HG02588 (cell line): ENCODE measurements around the gene SH3RF3.
"Not testable (repeated sequence)": the region's sequence is repeated elsewhere in the genome, so short reads cannot be mapped to it uniquely, and the experiment has no call there.

Experiments
- ATAC-seq: cut with Tn5 transposase; IDR thresholded peaks from one replicate; pipeline ENCODE4 v1.9.1; 2021; ENCODE audit warnings: mild to moderate bottlenecking, moderate library complexity; ENCODE audit not compliant: unreplicated experiment

The SH3RF3 gene

DNA sequence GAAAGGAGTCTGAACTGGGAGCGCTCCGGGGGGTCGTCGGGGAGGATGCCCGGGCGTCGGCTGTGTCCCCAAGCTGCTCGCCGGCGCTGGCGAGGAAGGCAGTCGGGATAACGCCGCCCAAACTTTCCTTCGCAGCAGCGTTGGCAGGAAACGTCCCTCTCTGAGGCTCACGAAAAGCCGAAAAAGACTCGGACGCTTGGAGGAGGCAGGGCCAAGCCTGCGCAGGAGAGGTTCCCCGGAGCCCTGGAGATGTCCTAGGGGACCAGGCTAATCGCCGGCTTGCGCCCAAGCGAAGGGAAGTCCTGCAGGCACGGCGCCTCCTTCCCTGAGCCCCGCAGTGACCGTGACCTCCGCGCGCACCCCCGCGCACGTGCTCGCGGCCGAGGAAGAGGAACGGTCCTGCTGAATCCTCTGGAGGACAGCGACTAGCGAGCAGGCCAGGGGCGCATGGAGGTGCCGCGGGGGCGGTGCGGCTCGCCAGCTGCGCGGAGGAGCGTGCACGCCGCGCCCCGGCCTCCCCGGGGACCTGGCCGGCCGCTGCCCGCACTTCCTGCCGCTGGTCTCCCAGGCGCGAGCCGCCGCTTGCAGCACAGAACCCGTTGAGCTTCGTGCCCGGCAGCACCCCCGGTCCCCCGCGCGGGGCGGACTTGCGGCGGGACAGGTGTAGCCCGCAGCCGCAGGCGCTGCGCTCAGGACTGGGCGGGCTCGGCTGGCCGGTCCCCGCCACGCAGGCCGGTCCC is at the start of gene SH3RF3:
TSS of gene SH3RF3 (plus strand) at position 590 of the 740 bp plus-strand sequence.
- no peak for ATAC-seq

DNA sequence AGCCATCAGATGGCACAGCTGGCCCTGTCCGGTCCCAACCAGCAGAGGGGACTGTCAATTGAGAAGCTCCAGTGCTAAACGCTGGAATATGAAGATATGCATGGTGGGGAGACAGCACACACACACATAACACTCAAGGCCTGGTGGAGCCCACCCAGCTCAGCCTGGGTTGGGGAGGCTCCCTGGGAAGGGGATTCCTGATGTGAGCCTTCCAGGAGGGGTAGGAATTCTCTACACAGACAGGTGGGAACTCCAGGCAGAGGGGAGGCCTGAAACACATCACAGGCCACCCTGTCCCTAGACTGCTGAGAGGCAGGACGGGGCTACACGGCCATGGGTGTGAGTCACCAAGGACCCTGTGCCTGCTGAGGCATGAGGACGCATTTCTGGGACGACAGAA is 49.4 kb upstream of the SH3RF3 start:
- ATAC-seq, result no peak

GRCh38 chr2:109080109-109080508 is 48.9 kb upstream of the SH3RF3 start:
- no peak for ATAC-seq

- ATAC-seq, result no peak
These were observed 48.2 kb upstream of the SH3RF3 start for GRCh38 chr2:109080757-109081156.

- no peak for ATAC-seq
These were observed 47.6 kb upstream of the SH3RF3 start for GRCh38 chr2:109081374-109081773.

DNA sequence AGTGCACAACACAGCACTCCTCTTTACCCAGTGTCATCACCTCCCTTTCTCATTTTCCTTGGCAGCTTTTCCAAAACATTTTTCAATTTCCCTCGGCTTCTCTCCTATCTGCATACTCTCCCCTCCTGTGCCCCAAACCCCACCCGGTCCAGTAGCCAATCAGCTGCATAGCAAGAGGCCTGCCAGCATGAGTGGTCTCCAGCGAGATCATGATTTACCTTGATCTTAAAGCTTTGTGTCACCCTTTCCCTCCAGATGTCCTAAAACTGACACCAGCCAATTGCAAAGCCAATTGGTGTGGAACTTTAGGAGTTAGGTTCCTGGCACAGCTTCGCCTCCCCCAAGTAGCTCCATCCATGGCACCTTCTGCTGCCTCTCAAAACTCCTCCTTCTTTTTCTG is 45.2 kb upstream of the SH3RF3 start:
- ATAC-seq, result no peak

- ATAC-seq, result no peak
These were observed 44.7 kb upstream of the SH3RF3 start for GRCh38 chr2:109084341-109084740.

DNA sequence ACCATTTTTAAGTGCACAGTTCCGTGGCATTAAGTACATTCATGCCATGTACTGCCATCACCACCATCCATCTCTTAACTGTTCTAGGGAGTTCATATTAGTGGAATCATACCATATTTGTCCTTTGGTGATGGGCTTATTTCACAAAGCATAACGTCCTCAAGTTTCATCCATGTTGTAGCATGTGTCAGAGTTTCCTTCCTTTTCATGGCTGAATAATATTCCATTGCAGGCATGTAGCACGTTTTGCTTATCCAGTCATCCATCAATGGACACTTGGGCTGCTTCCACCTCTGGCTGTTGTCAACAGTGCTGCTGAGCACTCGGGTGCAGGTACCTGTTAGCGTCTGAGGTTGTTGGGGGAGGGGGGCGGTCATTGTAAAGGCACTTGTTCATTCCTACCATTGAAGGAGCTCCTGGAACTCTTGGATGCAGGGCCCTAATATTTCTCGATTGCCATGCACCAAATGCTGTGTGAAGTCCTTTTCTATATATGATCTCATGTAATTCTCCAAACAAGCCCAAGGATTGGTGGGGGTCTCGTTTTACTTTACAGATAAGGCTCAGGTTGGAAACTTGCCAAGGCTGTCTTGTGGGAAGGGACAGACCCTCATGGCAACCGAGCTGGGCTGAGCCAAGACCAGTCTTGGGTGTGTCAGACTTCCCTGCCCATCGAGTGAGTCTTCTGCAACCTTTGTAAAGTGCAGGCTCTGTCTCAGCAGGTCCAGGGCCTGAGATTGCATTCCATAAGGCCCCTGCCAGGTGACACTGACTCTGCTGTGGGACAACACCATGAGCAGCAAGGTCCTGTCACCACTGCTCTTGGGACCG is 42.9 kb upstream of the SH3RF3 start:
- ATAC-seq, result no peak

GRCh38 chr2:109086743-109087020 is 42.3 kb upstream of the SH3RF3 start:
- no peak for ATAC-seq

DNA sequence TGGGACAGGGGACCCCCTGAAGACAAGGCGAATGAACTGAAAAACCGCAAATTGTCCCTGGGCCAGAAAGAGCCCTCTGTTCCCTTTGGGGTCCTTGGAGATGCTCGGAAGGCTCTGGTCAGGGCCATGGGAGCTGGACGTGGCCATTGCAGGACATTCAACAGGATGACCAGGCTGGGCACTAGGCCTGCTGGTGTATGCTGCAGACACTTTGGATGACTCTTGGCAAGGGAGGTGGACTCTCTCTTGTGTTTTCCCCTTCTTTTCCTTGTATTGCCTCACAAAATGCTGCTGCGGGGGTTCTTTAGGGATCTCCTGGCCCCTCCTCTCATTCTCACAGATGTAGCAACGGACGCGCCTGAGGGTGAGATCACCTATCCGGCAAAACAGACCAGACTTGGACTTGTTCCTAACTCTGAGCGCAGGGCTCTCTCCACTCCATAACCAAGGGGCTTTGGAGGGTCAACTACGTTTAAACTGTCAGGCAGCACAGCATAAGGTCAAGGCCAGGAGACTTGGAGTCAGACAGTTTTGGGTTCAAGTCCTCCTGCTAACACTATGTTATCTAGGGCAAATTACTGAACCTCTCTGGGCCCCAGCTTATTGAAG is 41.8 kb upstream of the SH3RF3 start:
- ATAC-seq, result no peak

DNA sequence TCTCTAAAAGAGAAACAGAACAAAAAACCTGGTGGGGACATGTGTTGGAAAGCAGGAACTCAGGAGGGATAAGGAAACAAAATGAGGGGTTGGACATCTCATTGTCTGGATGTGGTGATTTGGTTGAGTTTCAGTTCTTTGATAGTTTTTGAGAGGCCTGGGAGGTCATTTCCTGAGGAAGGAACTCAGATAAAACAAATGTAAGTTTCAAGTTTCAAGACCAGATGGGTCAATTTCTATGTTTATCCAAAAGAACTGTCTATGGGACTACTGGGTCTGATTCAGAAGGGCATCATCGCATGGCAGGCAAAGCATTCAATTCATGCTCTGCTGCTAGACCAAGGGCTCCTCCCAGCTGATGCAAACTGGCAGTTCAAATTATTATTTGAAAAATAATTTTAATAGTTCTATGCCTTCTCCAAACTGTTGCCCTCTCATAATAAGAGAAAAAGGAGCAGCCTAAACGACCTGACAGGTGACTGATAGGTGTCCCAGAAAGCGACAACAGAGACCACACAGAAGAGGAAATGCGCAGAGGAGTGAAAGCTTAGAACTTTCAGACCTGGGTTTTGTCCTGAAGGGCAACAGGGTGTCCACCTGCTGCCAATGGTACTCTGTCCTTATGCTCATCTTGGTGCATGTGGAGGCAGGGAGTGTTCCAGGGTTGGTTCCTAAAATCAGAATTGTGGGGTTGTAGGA is 39.3 kb upstream of the SH3RF3 start:
- no peak for ATAC-seq

GRCh38 chr2:109091526-109091925 is 37.5 kb upstream of the SH3RF3 start:
- no peak for ATAC-seq

DNA sequence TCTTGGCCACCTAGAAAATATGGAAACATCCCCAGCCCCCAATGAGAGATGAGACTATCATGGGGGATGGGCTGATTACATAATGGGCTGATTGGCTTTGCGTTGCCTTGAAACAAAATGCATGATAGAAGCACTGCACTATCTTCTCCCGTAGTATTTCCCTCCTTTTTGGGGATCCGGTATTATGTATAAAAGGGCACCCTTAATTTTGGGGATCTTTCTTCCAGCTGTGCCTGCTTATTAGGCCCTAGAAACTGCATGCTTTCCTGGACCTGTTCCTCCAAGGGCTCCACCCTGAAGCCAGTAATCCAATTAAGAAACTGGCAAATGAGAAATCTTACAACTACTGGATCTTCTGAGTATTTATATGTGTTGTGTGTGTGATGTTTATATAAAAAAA is 34.9 kb upstream of the SH3RF3 start:
- ATAC-seq, result no peak

DNA sequence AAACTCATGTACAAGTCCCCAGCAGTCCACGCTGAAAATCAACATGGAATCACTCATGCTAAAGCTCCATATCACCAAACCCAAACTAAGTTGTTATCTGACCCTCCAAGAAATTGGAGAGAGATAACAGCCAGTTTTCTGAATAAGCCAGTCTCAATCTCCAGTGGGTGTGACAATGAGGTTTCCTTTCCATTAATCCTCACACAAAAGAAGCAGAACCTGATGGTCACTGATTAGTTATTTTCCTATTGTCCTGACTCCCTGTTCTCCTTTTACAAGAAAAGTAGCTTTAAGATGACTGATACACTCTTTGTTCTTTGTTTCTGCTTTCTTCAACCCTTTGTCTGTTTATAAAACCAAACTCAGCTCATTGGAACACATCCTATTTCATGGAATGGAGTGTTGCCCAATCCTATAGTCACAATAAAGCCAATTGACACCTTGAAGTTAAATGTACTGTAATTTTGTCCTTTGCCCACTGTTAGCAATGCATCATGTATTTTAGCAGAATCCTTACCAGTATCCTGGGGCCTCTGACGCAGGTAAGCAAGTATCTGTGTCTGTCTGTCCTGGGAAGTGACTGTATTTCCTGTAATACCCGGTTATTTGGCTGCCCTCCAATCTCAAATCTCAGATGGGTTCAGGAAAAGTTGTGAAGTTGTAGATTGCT is 30.6 kb upstream of the SH3RF3 start:
- ATAC-seq, result no peak

DNA sequence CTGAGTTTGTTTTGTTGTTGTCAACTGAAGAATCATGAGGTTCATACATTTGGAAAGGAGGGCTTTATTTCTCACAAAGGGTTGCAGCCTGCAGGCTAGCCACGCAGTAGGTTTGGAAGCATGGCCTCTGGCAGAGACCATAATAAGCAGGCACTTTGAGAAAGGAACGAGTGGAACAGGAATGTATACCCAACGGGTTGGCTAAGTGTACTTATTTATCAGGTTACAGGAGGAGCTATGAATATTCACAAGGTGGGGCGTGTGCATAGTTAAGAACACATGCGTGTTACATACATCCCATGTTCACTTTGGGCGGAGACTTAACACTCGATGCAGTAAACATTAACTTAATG is 30.1 kb upstream of the SH3RF3 start:
- no peak for ATAC-seq

DNA sequence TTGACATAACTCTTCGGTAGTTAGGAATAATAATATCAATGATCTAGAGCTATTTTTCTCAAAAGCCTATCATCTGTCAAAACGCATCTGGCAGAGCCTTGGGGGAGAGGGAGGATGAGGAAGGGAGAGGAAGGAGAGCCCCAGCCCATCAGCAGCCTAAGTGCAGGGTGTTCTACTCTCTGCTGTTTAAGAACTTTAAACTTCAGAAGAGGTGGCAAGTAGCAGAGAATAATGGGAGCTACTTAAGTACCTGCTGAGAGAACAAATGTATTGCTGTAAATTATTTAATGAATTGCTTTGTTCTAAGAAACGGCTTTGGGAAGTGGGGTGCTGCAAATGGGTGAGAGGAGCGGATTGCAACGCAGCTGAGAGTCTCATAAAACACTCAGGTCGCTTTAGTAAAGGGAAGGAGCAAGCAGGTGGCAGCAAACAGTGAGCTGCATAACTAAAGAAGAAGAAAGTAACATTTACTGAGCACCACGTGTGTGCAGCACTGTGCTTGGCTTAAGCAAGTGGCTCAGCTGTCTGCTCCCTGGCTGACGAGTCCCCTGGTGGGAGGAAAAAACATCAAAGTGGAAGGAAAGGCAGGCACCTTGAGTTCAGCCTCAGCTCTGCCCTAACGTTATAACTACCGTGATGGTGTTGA is 26.3 kb upstream of the SH3RF3 start:
- no peak for ATAC-seq

- no peak for ATAC-seq
These were observed 23.9 kb upstream of the SH3RF3 start for GRCh38 chr2:109105113-109105512.

DNA sequence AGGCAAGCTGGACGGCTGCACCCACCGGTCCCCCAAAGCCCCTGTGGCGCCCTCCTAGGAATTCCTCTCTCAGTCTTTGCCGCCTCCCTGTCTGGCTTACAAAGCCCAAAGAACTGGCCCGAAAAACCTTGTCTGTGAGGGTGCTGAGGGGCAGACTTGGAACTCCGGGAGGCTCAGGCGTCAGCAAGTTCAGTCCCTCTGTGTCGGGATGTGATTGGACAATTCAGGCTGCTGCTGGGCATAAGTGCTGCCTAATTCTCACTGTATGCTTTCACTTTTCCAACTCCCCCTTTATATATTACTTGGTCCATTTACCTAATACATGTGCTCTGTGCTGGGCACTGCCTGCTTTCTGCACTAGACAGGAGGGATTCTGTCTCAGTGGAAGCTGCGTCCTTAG is 20.3 kb upstream of the SH3RF3 start:
- no peak for ATAC-seq

DNA sequence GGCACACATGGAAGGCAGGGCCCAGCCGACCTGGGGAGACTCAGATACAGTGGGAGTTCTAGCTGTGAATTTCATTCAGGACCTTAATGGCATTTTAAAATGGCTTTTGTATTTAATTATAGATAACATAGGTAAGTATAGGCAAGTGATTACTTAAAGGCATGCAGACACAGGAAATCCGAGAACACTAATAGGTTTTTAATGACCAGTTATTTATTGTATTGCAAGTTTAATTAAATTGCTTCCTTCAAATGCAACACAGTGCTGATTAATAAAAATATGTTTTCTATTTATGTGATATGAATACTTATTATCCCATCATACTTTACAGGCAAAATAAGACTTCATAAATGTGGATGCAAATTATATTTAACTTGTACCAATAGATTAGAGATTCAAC is 19.7 kb upstream of the SH3RF3 start:
- no peak for ATAC-seq

DNA sequence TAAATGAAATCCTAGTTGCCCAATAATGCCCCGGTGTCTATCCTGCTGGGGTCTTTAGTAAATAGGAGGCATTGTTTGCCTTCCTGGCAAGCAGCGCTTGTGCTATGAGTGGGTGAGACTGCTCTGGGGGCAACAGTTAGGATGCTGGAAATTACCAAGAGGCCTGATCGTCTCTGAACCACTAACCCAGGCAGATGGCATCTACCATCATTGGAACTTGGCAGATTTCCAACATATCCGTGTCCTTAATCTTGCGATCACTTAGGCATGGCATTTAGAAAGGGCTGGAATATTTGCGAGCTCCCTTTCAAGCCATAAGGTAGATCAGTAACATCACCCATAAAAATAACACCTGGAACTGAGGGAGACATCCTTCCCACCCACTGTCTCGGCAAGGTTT is 18.8 kb upstream of the SH3RF3 start:
- ATAC-seq, result no peak

DNA sequence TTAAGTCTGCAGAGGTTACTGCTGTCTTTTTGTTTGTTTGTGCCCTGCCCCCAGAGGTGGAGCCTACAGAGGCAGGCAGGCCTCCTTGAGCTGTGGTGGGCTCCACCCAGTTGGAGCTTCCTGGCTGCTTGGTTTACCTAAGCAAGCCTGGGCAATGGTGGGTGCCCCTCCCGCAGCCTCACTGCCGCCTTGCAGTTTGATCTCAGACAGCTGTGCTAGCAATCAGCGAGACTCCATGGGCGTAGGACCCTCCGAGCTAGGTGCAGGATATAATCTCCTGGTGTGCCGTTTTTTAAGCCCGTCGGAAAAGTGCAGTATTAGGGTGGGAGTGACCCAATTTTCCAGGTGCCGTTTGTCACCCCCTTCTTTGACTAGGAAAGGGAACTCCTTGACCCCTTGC is 11.8 kb upstream of the SH3RF3 start:
- ATAC-seq, result not testable (repeated sequence)
